ENCODE data around the gene C12orf57. TPM values are rescaled to one million over a fixed set of nuclear protein-coding genes. Genes with fewer than 3 reads are reported as not detected.

Gene C12orf57
- total RNA-seq, 1 experiment from 2014 or later: 158 TPM

GRCh38 chr12:6950811-6951540 lies 7.2 kb downstream of the C12orf57 start, which contains the start of gene PTPN6:
Gene PTPN6 (plus strand): TSS chr12:6951356. CDS start chr12:6951513, 157 bp downstream.
- Mint-ChIP-seq H3K27me3 (ENCODE audit: low read depth) (no peaks in the 10 kb centered on the region), H3K4me1 (peaks cover 31% of the 10 kb centered on the region), H3K36me3 (no peaks in the 10 kb centered on the region), H3K4me3 (no peak within 1 kb of the TSS), H3K9me3 (no peaks in the 10 kb centered on the region), H3K27ac (no peak within 1 kb of the TSS)
- ChIA-PET POLR2A (no interaction called here), CTCF (interaction anchor here (0.6 to 2.7 kb wide), 6 partner anchors 10 to 120 kb away, joined by 3 to 10 read pairs (median 4); partner anchors contain the start of gene LPCAT3)
- TF ChIP-seq, protein P1, sequence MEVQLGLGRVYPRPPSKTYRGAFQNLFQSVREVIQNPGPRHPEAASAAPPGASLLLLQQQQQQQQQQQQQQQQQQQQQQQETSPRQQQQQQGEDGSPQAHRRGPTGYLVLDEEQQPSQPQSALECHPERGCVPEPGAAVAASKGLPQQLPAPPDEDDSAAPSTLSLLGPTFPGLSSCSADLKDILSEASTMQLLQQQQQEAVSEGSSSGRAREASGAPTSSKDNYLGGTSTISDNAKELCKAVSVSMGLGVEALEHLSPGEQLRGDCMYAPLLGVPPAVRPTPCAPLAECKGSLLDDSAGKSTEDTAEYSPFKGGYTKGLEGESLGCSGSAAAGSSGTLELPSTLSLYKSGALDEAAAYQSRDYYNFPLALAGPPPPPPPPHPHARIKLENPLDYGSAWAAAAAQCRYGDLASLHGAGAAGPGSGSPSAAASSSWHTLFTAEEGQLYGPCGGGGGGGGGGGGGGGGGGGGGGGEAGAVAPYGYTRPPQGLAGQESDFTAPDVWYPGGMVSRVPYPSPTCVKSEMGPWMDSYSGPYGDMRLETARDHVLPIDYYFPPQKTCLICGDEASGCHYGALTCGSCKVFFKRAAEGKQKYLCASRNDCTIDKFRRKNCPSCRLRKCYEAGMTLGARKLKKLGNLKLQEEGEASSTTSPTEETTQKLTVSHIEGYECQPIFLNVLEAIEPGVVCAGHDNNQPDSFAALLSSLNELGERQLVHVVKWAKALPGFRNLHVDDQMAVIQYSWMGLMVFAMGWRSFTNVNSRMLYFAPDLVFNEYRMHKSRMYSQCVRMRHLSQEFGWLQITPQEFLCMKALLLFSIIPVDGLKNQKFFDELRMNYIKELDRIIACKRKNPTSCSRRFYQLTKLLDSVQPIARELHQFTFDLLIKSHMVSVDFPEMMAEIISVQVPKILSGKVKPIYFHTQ (CRISPR knock-in tag; IDR thresholded peaks at IDR 0.05): no peak
- no peak for TF ChIP-seq JUN (CRISPR knock-in tag; IDR thresholded peaks at IDR 0.05)
- no peak for TF ChIP-seq SMAD3 (CRISPR knock-in tag; IDR thresholded peaks at IDR 0.05; ENCODE audit: borderline replicate concordance)
- no peak for TF ChIP-seq MXD4 (CRISPR knock-in tag; IDR thresholded peaks at IDR 0.05; ENCODE audit: borderline replicate concordance)
- no peak for TF ChIP-seq ETV6 (CRISPR knock-in tag; IDR thresholded peaks at IDR 0.05)
- TF ChIP-seq, protein P2, sequence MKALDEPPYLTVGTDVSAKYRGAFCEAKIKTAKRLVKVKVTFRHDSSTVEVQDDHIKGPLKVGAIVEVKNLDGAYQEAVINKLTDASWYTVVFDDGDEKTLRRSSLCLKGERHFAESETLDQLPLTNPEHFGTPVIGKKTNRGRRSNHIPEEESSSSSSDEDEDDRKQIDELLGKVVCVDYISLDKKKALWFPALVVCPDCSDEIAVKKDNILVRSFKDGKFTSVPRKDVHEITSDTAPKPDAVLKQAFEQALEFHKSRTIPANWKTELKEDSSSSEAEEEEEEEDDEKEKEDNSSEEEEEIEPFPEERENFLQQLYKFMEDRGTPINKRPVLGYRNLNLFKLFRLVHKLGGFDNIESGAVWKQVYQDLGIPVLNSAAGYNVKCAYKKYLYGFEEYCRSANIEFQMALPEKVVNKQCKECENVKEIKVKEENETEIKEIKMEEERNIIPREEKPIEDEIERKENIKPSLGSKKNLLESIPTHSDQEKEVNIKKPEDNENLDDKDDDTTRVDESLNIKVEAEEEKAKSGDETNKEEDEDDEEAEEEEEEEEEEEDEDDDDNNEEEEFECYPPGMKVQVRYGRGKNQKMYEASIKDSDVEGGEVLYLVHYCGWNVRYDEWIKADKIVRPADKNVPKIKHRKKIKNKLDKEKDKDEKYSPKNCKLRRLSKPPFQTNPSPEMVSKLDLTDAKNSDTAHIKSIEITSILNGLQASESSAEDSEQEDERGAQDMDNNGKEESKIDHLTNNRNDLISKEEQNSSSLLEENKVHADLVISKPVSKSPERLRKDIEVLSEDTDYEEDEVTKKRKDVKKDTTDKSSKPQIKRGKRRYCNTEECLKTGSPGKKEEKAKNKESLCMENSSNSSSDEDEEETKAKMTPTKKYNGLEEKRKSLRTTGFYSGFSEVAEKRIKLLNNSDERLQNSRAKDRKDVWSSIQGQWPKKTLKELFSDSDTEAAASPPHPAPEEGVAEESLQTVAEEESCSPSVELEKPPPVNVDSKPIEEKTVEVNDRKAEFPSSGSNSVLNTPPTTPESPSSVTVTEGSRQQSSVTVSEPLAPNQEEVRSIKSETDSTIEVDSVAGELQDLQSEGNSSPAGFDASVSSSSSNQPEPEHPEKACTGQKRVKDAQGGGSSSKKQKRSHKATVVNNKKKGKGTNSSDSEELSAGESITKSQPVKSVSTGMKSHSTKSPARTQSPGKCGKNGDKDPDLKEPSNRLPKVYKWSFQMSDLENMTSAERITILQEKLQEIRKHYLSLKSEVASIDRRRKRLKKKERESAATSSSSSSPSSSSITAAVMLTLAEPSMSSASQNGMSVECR (CRISPR knock-in tag; IDR thresholded peaks at IDR 0.05; ENCODE audit: borderline replicate concordance): no peak
- no peak for TF ChIP-seq SOX15 (CRISPR knock-in tag; IDR thresholded peaks at IDR 0.05)
- no peak for TF ChIP-seq E2F4 (CRISPR knock-in tag; IDR thresholded peaks at IDR 0.05; ENCODE audit: borderline replicate concordance, low read depth)
- TF ChIP-seq EMX1 (CRISPR knock-in tag; IDR thresholded peaks at IDR 0.05): no peak
- no peak for TF ChIP-seq RELA (CRISPR knock-in tag; IDR thresholded peaks at IDR 0.05; ENCODE audit: borderline replicate concordance)
- TF ChIP-seq, protein P3, sequence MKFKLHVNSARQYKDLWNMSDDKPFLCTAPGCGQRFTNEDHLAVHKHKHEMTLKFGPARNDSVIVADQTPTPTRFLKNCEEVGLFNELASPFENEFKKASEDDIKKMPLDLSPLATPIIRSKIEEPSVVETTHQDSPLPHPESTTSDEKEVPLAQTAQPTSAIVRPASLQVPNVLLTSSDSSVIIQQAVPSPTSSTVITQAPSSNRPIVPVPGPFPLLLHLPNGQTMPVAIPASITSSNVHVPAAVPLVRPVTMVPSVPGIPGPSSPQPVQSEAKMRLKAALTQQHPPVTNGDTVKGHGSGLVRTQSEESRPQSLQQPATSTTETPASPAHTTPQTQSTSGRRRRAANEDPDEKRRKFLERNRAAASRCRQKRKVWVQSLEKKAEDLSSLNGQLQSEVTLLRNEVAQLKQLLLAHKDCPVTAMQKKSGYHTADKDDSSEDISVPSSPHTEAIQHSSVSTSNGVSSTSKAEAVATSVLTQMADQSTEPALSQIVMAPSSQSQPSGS (CRISPR knock-in tag; IDR thresholded peaks at IDR 0.05; ENCODE audit: borderline replicate concordance, low read depth): no peak
- TF ChIP-seq NFE2L1 (CRISPR knock-in tag; IDR thresholded peaks at IDR 0.05): no peak
- no peak for TF ChIP-seq TP53 (CRISPR knock-in tag; IDR thresholded peaks at IDR 0.05)
- no peak for TF ChIP-seq JAZF1 (CRISPR knock-in tag; IDR thresholded peaks at IDR 0.05)
- no peak for TF ChIP-seq ZBTB43 (CRISPR knock-in tag; IDR thresholded peaks at IDR 0.05)
- TF ChIP-seq ZNF263 (CRISPR knock-in tag; IDR thresholded peaks at IDR 0.05; ENCODE audit: low read depth): no peak
- TF ChIP-seq NFYB (CRISPR knock-in tag; conservative IDR thresholded peaks at IDR 0.05; ENCODE audit: low read depth): no peak
- no peak for TF ChIP-seq HMGXB4 (CRISPR knock-in tag; IDR thresholded peaks at IDR 0.05)
- ATAC-seq (no peak), DNase-seq (ENCODE audit: low spot score) (no peak)
